ENCODE data around the gene STUM.
"Not testable (repeated sequence)": the region's sequence is repeated elsewhere in the genome, so short reads cannot be mapped to it uniquely, and the experiment has no call there.

The STUM gene, protein sequence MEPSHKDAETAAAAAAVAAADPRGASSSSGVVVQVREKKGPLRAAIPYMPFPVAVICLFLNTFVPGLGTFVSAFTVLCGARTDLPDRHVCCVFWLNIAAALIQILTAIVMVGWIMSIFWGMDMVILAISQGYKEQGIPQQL

DNA sequence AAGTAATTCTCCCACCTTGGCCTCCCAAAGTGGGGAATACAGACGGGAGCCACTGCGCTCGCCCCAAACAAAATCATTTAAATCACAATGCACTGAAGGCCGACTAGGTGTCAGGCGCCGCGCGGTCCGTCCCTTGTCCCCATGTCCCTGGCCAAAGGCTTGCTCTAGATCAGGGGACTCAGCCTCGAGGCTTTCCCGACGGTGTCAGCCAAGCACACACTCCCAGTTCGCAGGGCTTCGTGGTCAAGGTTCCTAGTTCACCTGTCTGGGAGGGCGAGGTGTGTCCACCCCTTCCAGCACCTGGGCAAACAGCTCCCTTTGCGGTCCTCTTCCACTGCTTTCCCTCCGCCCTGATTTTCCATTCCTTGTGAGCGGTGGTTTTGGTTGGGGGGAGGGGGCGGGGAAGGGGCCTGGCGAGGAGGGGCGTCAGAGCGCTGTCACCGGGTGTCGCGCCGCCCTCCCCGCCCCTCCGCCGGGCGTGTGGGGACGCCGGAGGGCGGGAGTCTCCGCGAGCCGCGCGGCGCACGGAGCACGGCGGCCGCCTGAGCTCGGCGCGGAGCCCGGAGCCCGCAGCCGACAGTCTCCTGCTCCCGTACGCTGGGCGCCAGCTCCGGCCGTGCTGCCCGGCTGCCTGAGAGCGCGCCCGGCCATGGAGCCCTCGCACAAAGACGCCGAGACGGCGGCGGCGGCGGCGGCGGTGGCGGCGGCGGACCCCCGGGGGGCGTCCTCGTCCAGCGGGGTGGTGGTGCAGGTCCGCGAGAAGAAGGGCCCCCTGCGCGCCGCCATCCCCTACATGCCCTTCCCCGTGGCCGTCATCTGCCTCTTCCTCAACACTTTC lies at the start of gene STUM:
STUM (plus strand) TSS at position 509 of the 838 bp plus-strand sequence; CDS start at position 650, 141 bp downstream.
- no peak for DNase-seq (ENCODE audit: low read depth)

DNA sequence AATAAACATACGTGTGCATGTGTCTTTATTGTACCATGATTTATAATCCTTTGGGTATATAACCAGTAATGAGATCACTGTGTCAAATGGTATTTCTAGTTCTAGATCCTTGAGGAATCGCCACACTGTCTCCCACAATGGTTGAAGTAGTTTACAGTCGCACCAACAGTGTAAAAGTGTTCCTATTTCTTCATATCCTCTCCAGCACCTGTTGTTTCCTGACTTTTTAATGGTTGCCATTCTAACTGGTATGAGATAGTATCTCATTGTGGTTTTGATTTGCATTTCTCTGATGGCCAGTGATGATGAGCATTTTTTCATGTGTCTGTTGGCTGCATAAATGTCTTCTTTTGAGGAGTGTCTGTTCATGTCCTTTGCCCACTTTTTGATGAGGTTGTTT lies 48.9 kb upstream of the STUM start:
- DNase-seq (ENCODE audit: low read depth): not testable (repeated sequence)

DNA sequence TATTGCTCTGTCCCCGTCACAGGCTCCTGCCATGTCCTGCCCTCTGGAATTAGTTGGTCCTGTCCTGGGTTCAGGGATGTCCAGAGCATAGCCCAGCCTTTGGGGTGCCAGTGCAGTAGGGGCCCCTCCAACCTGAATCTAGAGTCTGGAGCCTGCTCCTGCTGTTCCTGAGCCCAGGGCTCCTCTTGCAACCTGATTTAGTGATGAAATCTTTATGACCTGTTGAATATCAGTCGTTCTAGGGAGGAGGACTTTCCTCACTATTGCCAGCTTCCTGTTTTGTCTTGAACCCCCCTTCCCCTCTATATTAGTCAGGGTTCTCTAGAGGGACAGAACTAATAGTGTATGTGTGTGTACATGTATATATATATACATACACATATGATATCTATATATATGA lies 42.5 kb upstream of the STUM start:
- DNase-seq (ENCODE audit: low read depth): no peak

DNA sequence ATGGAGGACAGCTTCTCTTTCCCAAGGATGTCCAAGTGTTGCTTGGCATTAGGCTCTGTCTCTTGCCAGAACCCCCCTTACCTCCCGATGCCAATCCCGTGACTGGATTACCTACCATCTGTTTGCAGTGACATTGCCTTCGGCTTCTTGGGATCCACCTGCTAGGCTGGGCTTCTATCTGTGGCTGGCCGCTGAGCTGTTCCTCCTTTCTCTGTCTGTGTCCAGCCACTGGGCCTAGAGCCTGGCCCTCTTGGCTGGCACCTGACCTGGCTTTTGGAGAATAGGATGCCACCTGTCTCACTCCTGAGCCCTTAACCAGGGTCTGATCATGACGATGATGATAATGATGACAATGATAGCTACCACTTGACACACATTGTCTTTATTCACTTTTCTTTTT lies 41.6 kb upstream of the STUM start:
- no peak for DNase-seq (ENCODE audit: low read depth)

DNA sequence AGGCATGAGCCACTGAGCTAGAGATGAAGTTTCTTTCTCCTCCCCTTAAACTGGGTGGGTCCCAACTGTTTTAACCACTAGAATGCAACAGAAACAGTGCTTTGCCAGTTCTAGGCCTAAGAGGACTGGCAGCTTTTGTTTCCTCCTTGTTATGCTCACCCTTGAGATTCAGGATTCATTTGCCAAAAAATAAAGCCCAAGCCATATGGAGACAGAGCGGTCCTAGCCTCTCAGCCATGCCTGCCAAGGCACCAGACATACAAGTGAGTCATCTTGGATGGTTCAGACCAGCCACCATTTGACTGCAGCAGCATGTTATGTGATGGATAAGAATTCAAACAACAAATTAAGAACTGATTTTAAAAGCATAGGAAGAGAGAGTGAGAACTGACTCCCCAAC lies 38.1 kb upstream of the STUM start:
- no peak for DNase-seq (ENCODE audit: low read depth)

DNA sequence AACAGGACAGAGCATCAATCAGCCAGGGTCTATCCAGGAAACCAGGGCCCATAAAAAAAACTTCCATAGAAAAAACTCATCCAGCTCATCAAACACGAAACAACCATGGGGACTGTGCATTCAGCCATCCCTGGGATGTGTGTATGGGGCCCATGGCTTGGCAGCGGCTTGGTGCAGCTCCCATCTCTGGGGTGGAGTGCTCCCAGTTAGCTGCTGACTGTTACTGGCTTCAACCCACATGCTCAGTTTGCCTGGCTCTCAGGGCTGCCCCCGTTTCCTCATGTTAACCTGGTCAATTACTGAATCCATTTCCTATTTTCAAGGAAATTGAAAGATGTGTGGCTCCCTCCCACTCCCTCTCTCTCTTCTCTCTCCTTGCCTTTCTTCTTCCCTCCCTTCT lies 37.3 kb upstream of the STUM start:
- no peak for DNase-seq (ENCODE audit: low read depth)

DNA sequence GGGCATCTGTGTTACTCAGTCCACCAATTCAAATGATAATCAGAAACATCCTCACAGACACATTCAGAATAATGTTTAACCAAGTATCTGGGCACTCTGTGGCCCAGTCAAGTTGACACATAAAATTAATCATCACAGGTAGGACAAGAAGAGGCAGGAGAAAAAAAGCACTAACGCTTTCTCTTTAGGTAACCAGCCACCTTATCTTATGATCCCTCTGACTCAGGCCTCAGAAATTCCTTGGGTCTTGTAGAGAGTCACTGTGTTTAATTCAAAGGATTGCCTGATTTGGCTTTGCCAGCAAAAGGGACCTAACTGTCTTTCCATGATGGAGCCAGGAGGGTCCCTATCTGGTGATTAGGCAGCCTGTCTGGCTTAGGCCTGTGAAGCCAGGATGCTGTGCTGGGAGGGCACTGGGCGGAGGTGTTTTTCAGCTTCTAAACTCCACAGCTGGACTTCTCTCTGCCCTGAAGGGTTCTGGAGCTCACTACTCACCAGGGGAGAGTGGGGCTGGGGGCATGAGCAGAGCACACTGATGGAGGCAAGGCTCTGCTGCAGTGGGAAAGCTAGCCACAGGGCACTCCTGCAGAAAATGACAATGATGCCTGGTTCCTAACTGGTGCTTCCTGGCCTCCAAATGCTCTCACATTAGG lies 36.4 kb upstream of the STUM start:
- DNase-seq (ENCODE audit: low read depth): no peak

DNA sequence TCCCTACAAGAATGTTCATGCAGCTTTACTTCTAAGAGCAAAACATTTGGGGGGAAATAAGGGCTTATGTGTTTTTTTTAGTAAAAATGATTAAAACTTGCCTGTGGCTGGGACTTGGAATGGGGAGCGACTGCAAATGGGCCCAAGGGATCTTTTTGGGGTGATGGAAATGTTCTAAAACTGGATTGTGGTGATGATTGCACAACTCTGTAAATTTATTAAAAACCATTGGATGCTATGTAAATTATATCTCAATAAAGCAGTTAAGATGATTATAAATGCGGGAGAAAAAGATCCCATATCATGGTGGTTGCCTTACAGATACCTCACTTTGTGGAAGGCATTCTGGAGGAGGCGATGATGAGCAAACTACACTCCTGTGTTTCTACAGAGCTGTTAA lies 30.2 kb upstream of the STUM start:
- DNase-seq (ENCODE audit: low read depth): no peak

DNA sequence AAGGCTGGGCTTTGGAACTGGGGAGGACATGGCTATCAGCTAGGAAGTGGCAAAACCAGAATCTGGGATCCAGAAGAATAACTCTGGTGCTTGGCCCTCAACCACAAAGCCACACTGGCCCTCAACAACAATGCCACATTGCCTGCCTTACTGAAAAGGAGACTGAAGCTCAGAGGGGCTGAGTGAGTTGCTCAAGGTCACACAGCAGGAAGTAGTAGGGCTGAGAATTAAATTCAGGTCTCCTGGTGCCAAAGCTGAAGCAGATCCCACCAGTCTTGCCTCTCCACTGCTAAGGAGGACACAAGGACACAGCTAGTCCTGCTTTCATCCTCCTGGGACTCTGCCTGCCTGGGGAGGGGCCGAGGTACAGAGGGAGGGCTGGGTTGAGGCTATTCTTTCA lies 29.4 kb upstream of the STUM start:
- no peak for DNase-seq (ENCODE audit: low read depth)

DNA sequence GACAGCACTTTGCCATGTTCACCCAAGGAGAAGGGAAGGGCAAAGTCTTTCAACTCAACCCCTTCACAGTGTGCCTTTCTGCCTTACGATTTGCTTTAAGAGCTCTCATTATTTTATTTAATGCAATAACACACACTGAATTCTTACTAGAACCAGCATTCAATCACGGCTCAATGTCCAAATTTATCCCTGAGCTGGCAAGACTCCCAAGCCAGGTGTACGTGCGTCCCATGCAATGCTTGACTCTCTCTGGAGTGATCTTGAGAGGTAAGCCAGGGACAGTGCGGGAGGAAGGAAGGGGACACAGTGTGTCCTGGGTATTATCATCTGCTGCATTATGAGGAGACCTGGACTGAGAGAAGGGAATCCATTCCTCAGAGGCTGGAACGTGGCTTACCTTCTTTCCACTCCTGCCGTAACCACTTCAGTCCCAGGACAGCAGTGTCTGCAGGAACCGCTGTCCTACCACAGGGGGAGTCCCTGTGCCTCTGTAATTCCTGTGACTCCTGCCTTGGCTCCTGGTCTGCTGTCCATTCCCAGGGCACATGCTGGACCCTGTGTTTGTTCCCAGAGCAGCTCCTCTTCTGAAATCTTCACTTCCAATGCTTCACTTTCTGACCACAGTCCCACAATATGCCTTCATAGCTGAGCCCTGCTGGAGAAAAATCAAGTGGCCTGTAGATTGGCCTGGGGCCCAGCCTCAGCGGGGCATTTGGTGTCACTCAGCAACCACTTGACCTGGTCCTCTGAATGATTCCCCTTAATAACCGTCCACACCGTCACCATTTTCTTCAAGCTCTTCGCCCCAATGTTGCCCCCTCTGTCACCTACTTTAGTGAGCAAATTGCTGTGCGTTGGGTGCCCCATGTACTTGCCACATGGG lies 28.6 kb upstream of the STUM start:
- no peak for DNase-seq (ENCODE audit: low read depth)

DNA sequence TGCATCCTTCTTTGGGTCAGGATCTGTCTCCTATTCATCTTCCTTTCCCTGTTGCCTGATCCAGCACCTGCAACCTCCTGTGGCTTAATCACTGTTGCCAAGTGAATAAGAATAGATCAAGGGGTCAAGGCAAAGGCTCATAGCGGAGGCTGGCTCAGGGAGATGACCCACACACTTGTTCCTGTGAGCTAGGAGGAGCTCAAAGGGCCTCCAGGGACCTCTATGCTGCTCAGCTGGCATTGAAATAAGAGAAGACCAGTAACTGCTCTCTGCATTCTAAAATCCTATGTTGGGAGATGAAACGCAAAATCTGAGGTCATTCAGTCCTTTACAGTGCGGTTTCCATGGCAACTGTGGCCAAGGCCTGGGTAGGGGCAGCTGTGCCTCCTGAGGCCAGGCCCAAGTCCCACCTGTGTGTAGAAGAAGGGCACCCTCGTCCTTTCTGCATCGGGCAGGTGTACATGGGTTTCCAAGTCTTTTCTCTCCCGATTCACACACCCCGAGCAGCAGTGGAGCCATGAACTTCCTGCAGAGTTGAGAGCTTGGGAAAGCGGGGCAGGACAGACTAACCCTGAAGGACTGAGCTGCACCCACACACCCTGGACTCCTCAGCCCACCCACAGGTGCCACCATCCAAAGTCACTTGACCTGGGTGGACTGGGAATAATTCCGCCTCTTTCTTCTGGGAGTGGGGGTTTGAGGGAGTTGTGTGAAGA lies 27.8 kb upstream of the STUM start:
- no peak for DNase-seq (ENCODE audit: low read depth)

DNA sequence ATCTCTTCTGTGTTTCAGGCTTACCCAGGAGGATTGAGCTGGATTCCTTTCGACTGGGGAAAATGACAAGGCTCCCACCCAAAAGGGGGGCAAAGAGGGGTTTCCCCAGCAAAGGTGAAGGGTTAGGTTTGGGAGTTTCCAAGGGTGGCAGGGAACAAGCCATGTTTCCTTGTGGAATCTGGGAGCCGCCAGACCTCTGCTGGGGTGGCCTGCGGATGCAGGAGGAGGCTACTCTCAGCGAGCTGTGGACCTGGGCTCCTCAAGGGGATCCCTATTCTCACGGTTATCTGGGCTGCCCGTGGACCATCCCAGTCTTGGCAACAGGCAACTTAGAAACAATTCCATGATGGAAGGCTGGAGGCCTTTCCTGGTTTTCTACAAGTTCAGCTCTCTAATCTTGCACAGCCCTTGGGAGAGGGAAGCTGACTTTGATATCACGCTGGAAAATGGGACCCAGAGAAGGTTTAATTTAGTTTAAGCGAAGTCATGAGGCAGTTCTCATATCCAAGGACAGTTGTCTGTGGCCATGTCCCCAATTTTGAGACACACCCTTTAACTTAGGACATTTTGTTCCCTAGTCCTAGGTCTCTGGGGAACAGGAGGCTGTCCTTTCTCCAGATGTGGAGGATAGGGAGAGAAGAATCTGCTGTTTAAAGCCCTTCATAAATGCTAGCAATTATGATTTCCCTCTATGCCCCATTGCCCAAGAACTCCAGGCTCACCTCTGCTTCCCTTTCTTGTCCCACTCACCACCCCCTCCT lies 24.7 kb upstream of the STUM start:
- DNase-seq (ENCODE audit: low read depth): no peak

DNA sequence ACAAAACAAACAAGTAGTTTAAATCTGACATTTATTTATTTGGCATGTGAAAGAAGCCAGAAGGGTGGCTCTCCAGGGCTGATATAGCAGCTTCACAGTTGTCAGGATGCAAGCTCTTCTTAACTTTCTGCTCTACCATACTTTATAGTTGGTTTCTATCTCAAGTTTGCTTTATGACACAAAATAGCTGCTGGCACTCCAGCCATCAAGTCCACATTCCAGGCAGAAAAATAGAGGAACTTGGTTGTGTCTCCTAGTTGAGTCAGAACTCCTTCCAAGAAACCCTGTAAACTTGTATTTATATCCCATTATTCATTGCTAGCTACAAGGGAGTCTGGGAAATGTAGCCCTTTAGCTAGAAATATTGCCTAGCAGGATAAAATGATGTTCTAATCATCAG lies 24.0 kb upstream of the STUM start:
- no peak for DNase-seq (ENCODE audit: low read depth)

DNA sequence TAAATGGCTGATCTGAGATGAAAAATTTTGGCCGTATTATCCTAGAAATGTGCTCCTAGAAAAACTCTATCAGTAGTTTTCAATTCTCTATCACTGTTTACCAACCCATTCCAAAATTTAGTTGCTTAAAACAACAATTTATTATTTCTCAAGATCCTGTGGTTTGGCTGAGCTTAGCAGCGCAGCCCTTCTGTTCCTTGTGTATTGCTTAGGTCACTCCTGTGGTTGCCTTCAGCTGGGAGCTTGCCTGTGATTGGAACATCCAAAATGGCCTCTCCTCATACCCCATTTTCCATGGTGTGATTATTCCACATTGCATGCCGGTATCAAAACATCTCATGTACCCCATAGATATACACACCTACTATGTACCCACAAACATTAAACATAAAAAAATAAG lies 22.8 kb upstream of the STUM start:
- DNase-seq (ENCODE audit: low read depth): no peak

DNA sequence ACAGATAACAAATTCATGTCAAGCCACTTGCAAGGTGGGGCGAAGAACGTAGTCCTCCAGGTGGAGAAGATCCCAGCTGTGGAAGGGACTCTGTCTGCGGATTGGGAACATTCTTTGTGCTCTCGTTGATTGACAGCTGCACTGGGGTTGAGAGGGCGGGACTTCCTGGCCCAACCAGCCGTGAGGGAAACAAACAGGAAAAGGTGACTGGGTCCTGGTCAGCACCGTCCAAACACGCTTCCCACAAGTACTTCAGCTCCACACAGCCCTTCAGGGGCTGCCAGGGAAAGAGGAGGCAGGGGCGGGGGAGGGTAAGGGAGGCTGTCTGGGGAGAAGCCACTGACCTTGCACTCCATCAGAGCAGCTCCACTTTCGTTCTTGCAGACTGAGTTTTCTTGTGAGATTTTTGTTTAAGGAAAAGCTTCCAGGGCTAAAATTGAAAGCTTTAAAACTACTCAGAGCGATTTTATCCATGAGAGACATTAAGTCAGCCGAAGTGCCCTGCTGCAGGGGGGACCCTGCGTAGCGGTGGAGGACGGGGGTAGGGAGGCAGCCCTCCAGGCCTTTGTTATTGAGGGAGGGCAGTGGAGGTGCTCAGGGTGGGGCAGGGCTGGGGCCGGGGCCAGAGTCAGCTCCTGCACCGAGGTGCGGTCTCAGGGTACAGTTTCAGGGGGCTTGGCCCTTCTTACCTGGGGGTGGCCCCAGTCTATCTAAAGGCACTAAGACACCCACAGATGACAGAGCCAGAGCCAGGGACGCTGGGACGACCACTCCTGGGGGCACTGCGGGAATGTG lies 21.6 kb upstream of the STUM start:
- DNase-seq (ENCODE audit: low read depth): no peak

DNA sequence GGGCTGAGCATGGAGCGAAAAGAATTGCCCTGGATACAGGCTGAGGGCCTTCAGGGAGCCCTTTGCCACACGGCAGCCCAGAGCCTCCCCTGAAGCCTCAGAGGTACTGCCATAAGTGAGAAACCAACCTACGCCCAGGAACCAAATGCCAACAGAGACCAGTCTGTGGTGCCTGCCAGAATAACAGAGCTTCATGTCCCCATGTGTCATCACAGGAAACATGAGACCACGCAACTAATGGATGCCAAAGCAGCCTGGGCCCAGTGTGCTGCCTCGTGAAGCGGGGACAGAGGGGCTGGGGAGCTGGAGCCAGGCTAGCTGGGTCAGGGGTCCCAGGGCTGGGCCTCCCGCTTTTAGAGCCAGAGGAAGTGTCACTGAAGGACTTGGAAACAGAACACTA lies 18.7 kb upstream of the STUM start:
- no peak for DNase-seq (ENCODE audit: low read depth)

DNA sequence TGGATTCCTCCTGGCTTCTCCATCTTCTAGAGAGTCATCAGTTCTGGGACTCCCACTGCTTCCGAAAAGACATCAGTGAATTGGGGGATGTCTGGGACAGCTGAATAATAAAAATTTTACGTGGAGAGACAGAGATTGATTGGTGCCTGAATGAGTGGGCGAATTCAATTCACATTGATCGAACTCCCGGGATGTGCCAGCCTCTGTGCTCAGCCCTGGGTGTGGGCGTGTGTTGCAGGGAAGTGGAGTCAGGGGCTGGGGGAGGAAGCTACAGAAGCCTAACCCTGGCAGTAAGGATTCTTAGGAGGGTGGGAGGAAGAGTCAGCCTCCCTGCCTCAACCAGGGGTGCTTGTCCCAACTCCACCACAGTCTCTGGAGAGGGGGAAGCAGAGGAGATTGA lies 18.0 kb upstream of the STUM start:
- no peak for DNase-seq (ENCODE audit: low read depth)

DNA sequence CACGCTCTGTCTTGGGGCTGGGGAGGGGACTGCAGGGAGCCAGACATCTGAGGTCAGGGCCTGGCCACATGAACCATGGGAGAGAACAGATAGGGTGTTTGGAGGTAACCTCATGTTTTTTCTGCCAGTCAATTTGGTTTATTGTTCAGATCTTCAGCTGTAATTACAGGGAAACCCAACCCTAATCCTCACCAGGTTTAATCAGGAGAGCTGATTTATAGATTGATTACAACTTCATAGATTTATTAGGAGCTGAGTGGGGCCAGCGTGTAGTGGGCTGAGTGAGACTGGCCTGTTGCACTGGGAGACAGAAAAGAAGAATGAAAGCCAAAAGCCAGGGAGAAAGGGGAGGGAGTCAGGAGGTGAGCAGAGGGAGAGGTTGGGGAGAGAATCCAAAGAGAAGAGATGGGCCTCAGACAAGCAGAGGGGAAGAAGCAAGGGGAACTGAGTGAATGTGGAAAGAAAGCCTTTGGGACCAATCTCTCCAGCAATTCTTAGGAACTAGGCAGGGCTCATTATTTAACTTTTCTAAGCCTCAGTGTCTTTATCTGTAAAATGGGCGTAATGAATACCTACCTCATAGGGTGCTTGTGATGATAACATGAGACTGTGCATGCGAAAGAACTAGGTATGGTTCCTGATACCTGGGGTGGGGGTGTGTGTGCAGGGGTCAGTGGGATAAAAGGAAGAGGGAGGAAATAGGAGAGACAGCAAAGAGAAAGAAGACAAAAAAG lies 17.0 kb upstream of the STUM start:
- no peak for DNase-seq (ENCODE audit: low read depth)

DNA sequence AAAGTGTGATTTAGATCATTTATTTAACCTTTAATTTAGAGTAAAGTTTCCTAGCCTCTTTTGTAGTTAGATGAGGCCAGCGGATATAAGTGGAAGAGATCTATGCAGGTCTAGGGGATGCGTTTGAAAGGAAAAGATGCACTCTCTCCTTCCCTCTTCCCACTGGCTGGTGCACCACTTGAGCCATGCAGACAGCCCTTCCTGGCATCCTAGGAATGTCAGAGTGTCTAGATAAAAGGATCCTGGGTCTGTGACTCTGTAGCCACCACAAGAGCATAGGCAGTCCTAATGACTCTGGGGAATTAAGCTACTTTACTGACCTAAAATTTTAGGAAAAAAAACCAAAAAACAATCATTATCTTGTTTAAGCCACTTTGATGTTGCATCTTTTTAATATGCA lies 16.0 kb upstream of the STUM start:
- DNase-seq (ENCODE audit: low read depth): no peak

DNA sequence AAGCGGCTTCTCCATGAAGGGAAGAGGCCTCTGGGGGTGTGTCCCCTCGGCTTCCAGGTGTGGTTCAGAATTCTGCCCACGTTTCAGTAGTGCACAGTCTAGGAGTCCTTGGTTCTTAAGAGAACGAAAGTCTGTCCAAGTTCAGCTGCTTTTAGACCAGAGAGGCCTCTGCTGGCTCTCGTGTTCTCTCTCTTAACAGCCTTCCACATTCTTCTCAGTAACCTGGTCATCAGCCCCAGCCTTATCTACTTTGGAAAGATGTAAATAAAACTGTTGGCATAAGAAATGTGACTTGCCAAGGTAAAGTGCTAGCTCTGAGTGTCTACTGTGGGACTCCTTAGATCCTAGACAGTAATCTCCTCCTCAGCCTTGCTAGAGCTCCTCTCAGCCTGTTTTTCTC lies 15.3 kb upstream of the STUM start:
- no peak for DNase-seq (ENCODE audit: low read depth)
